ENCODE results near the gene SPEF2. TPM values are rescaled to one million over a fixed set of nuclear protein-coding genes. Genes with fewer than 3 reads are reported as not detected.

Gene SPEF2
- total RNA-seq, 1 experiment from 2014 or later: 2.4 TPM

DNA sequence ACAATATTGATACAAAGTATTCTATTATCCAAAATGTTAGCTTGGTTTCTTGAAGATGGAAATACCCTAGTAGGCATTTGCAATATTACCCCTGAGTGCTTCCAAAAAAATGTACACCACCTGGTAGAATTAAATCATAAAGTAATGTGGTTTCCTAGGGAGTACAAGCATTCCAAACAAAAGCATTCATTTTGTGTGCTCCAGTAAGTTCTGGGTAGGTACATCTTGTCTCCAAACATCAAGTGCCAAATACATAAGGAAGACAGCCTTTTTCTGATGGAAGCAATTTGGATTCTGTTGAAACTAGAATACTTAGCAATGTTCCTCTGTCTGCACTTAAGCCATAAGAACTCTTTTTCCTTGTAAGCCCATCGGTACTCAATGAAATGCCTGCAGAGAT, 165.9 kb downstream of the SPEF2 start:
- no peak for DNase-seq (ENCODE audit: low read depth)

- DNase-seq (ENCODE audit: low read depth): no peak
Measured at GRCh38 chr5:35785601-35786085, 168.0 kb downstream of the SPEF2 start.

DNA sequence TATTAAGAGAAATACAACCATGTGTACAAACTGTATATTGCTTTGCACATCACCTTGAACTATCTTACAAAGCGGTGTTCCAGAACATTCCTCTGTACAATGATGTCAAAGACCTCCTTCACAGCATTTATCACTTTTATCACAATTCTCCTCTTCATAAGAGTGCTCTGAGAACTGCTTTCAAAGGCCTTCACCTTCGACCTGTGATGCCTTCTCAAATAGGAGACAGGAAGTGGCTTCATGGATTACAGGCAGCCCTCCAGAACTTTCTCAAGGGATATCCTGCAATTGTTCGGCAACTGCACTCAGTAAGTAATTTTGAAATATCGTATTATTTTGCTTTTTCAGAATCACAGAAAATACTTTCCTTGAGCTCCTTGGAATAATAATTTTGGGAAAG, 171.1 kb downstream of the SPEF2 start:
- DNase-seq (ENCODE audit: low read depth): no peak

- DNase-seq (ENCODE audit: low read depth): peak; percentile 55
Measured at GRCh38 chr5:35789732-35790456, 172.2 kb downstream of the SPEF2 start.

DNA sequence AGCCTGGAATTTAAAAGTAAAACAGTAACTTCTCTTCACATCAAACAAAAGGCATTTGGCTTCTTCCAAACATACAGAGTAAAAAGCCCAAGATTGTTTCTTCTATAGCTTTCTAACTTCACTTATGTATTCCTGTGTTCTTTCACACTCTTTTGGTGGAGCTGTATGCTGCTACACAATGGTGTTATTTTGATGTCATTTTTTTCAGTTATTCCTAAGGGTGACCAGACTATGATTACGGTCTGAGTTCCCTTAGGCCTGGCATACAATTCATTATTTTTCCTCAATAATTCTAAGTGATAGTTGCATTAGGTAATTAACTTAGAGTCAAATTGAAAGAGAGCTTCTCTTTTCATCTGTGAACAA, 172.8 kb downstream of the SPEF2 start:
- no peak for DNase-seq (ENCODE audit: low read depth)

DNA sequence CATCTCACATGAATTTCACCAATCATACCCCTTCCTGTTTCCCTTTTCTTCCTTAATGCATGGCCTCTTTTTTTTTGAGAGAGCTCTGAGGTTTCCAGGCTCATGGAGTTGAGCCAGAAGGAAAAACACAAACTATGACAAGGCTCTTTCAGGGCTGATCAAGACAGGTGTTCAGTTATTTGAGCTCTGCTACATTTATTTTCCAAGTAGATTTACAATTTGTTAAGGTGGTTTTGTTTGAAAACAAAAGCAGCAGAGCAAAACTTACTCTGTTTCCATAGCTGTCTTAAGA, 176.6 kb downstream of the SPEF2 start:
- DNase-seq (ENCODE audit: low read depth): no peak

DNA sequence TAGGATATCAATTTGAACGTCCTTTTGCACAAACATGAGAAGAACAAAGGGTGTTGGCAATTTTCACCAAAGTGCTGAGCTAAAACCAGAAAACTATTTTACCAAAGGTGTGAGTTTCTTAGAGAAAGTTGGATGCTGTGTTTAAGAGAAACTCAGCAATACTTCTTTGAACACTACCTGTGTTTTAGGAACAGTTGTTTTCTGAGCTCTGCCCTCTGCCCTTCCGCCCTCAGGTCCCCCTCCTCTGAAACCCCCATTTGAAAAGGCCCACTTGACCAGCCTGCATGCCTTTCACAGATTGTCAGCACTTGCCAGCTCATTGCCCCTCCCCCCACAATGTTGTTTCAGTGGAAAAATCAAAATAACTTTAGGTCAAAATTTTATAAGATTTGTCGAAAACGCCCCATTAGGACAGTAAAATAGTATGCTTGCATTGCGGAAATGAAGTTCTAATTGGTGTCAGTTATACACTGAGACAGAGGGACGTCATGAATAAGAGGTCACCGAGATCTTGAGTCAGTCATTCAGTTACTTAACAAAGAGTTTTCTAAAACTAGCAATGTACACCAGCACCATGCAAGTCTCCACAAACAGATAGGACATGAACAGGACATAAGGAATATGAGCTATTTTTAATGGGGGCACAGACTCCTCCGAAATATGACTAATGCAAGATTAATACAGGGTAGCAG, 177.2 kb downstream of the SPEF2 start:
- DNase-seq (ENCODE audit: low read depth): no peak

DNA sequence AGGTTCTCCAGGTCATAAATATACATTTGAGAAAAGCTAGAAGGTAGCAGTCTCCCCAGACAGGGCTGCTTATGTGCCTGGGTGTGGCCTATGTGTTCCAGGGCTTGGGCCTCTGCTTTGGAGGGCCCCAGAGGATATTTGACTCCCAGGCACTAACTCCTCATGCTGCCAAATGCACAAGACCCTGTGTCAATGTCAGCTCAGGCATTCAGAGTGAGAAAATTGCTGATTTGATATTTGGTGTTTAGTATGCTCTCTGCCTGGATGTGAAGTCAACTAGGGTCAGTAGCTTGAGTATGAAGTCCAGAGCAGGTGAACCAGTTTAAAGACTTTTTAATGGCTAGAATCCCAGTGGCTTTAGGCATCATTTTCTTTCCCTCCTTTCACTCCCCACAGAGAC, 181.5 kb downstream of the SPEF2 start:
- DNase-seq (ENCODE audit: low read depth): no peak

DNA sequence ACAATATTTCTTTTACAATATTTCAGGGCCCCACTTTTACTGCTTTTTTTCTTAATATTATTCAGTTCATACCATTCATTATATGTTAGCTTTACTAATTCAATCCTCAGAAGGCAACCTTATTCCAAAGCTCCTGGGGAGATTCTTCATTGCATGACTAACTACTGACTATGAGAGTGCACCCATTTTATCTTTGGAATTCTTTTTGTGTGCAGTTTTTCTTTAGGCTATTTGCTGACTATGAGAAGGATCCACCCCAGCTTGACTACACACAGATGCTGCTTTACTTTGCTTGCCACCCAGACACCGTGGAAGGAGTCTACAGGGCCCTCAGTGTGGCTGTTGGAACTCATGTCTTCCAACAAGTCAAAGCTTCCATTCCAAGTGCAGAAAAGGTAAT, 182.1 kb downstream of the SPEF2 start:
- no peak for DNase-seq (ENCODE audit: low read depth)

DNA sequence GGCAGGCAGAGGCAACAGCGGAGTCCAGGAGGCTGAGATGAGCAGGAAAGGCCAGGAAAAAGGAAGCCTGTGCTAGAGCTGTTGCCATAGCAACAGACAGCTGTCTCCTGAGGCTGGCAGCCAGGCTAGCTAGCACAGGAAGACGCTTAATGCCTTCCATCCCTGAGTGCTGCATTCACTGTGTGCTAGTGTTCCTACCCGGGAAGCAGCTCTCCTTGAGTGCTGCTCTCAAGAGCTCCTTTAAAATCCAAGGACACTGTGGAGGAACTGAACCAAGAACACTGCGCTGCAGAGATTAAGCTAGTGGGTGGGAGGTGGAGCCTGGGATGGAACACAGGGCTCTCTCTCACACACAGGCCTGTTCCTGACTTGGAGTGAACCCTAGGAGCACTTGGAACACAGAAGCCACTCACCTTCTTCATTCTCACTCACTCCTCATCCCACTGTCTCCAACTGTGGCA, 185.6 kb downstream of the SPEF2 start:
- DNase-seq (ENCODE audit: low read depth): peak; percentile 65

GRCh38 chr5:35804201-35804653, 186.6 kb downstream of the SPEF2 start:
- DNase-seq (ENCODE audit: low read depth): no peak

DNA sequence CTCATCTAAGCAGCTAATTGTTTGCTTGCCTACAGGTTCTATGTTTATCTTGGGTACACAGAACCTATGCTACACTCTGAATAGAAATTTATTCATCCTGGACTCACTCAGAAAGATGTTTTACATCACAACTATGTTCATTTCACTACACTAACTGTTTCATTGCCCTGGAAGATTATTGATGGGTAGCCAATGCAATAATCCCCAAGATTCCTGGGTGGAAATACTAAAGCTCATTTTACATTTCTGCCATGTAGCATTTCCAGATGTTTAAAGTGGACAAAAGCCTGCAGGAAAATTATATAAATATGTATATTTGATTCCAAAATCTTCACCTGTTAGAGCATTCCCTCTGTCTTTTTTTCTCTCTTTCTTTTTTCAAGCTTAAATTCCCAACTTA, 187.2 kb downstream of the SPEF2 start:
- DNase-seq (ENCODE audit: low read depth): no peak

DNA sequence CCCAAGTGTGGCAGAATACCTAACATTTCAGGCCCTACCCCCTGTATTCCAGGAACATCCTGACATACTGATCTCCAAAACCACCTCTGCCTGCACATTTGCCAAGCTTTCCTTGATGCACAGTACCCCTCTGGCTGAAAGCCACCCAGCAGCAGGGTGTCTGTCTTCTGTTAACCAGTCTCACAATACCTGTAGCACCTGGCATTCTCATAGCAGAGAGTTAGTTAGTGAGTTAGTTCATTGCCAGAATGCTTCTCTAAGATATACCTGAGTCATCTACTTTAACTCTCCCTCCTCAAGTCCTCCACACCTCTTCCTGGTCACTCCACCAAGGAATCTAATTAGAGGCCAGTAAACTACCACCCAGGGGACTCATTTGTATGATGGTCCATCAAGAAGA, 192.9 kb downstream of the SPEF2 start:
- DNase-seq (ENCODE audit: low read depth): peak; percentile 31

- DNase-seq (ENCODE audit: low read depth): peak; percentile 87
Measured at GRCh38 chr5:35811108-35811741, 193.6 kb downstream of the SPEF2 start.

DNA sequence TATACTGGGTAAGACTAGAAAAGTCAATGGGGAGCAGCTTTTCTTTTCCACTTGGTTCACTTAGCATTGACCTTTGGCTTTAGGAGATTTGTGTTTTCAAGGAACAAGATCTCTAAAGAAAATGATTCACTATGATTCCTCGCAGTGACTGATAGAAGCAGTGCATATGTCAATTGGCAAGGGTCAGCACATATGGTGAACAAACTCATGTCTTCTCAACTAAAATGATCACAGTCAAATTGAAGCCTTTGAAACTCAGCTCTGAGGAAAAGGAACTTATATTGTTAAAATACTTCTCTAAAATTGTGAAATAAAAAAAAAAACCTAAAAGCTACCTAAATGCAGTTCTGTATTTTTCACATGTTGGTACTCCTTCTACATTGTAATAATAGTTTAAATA, 195.9 kb downstream of the SPEF2 start:
- peak; percentile 14 for DNase-seq (ENCODE audit: low read depth)

GRCh38 chr5:35815089-35815936, 197.7 kb downstream of the SPEF2 start:
- peak; percentile 47 for DNase-seq (ENCODE audit: low read depth)

GRCh38 chr5:35816881-35817521, 199.3 kb downstream of the SPEF2 start:
- no peak for DNase-seq (ENCODE audit: low read depth)

- no peak for DNase-seq (ENCODE audit: low read depth)
Measured at GRCh38 chr5:35819026-35819425, 201.4 kb downstream of the SPEF2 start.

DNA sequence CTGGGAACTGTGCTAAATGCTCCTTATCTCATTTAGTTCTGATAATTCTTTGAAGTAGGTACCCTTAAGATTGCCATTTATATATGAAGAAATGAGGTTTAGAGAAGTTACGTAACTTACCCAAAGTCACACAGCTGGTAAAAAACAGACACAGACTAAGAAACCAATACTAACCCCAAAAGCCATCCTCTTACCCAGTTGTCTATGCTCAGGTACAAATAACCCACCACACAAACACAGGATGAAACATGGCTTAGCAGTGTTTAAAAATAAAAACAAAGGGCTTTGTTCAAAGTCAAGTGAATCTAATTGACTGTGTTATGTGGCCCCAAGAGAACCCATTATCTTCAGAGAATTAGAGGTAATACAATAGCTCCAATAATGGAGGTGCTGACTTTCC, 202.0 kb downstream of the SPEF2 start:
- DNase-seq (ENCODE audit: low read depth): no peak

DNA sequence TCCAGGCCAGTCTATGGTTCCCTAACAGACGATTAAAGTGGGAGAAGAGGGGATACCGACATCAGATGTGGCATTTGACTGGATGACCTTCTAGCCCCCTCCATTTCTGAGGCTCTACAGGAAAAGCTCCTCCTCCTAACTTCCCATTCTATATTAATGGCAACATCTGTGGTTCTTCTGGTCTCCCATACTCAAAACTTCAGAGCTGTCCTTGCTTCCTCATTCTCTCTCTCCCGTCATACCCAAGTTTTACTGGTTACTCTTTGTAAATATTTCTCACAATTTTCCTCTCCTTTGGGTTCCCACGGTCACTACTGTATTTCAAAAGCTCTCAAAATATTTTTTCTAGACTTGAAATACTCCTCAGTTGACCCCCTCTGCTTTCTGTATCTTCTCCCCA, 203.1 kb downstream of the SPEF2 start:
- DNase-seq (ENCODE audit: low read depth): no peak

GRCh38 chr5:35821513-35821912, 203.8 kb downstream of the SPEF2 start:
- DNase-seq (ENCODE audit: low read depth): no peak

DNA sequence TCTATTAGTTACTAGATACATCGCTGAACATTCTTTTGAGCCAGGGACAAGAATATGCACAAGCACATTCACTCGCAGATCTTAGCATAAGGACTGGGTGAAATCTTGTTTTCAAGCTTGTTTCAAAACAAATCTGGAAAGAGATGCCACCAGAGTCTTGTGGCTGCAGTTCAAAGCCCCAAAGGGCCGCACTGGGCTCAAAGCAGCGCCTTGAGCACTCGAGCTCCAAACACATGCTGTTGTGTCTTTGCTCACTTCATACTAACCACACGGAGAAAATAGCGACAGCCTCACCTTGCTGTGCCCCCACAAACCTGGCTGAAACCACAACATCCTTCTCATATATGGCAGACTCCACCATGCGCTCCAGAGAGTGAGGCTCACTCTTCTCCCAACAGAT, 204.8 kb downstream of the SPEF2 start:
- DNase-seq (ENCODE audit: low read depth): no peak

All from M059J (cell line).